A673 (cell line): ENCODE data around the gene ATP6V0C. TPM values are rescaled to one million over a fixed set of nuclear protein-coding genes. Genes with fewer than 3 reads are reported as not detected.

Source experiments
- BruUV-seq: library from RNA; stranded (reverse); fragments of 400-500 nt; replicated peaks from 2 replicates; lab custom pipeline; 2021; lab: Mats Ljungman, UMichigan
- CTCF ChIA-PET: fragments of 300-600 bp; sonication (Branson Sonifier 250); formaldehyde crosslinking; loops from one replicate; lab custom pipeline; 2022; ENCODE audit warnings: antibody characterized with exemption; lab: Charles Lee
- POLR2A ChIA-PET: fragments of 300-600 bp; sonication (Branson Sonifier 250); formaldehyde crosslinking; loops from one replicate; lab custom pipeline; 2022; ENCODE audit warnings: antibody characterized with exemption; ENCODE audit not compliant: low non-redundant PET; lab: Charles Lee
- DNase-seq: peaks from one replicate; pipeline ENCODE4 v3.0.0-alpha.2; 2015; ENCODE audit warnings: low spot score
- H3K27ac ChIP-seq: fragments of 200-600 bp; sonication (generic); 2 replicates; pipeline ENCODE4 v1.5.1; 2016; ENCODE audit warnings: mixed run types, low read depth, mild to moderate bottlenecking, mixed read lengths, antibody characterized with exemption, low read length; ENCODE audit not compliant: poor library complexity, severe bottlenecking
- H3K27me3 ChIP-seq: fragments of 200-600 bp; sonication (generic); replicated peaks from 2 replicates; pipeline ENCODE4 v1.6.1; 2017; ENCODE audit warnings: mixed run types, low read depth, mild to moderate bottlenecking, mixed read lengths, antibody characterized with exemption, low read length; ENCODE audit not compliant: insufficient read depth, poor library complexity
- H3K36me3 ChIP-seq: fragments of 200-600 bp; sonication (generic); 2 replicates; pipeline ENCODE4 v1.6.1; 2016; ENCODE audit warnings: mixed run types, mild to moderate bottlenecking, mixed read lengths, antibody characterized with exemption, low read length; ENCODE audit not compliant: insufficient read depth, poor library complexity, severe bottlenecking
- H3K4me1 ChIP-seq: fragments of 200-600 bp; sonication (generic); 2 replicates; pipeline ENCODE4 v1.6.1; 2017; ENCODE audit warnings: mixed run types, mild to moderate bottlenecking, mixed read lengths, antibody characterized with exemption, low read length; ENCODE audit not compliant: insufficient read depth, poor library complexity, severe bottlenecking
- H3K4me3 ChIP-seq: fragments of 200-600 bp; sonication (generic); 2 replicates; pipeline ENCODE4 v1.5.1; 2016; ENCODE audit warnings: low read depth, mixed run types, mild to moderate bottlenecking, mixed read lengths, low read length; ENCODE audit not compliant: poor library complexity, severe bottlenecking
- H3K9me3 ChIP-seq: fragments of 200-600 bp; sonication (generic); 2 replicates; pipeline ENCODE4 v1.6.1; 2016; ENCODE audit warnings: mixed run types, low read depth, mild to moderate bottlenecking, mixed read lengths, antibody characterized with exemption, low read length; ENCODE audit not compliant: poor library complexity, severe bottlenecking
- EZH2 ChIP-seq: fragments of 200-600 bp; sonication (generic); IDR thresholded peaks from 2 replicates; pipeline ENCODE4 v1.6.1; 2017; ENCODE audit warnings: borderline replicate concordance, low read depth, mild to moderate bottlenecking, mixed read lengths, antibody characterized with exemption, low read length; ENCODE audit not compliant: poor library complexity, severe bottlenecking
- intact Hi-C: fragments of 100-400 bp; cut with micrococcal nuclease; formaldehyde crosslinking; loops from one replicate; pipeline ENCODE4 v1.10.0; 2022; ENCODE audit not compliant: unreplicated experiment
- total RNA-seq: library from RNA; stranded (reverse); gene quantifications from 2 replicates; pipeline ENCODE4 v1.2.3, GENCODE V29; 2021
- TF ChIP-seq, protein P1 (sequence below): fragments of 300-800, 200-600 bp; sonication (generic); conservative IDR thresholded peaks from 2 replicates; pipeline ENCODE4 v1.5.1; 2017; ENCODE audit warnings: low read depth, mild to moderate bottlenecking, antibody characterized with exemption, low read length, moderate library complexity, mixed read lengths

Gene ATP6V0C
- total RNA-seq, 1 experiment from 2014 or later, result 252 TPM

DNA sequence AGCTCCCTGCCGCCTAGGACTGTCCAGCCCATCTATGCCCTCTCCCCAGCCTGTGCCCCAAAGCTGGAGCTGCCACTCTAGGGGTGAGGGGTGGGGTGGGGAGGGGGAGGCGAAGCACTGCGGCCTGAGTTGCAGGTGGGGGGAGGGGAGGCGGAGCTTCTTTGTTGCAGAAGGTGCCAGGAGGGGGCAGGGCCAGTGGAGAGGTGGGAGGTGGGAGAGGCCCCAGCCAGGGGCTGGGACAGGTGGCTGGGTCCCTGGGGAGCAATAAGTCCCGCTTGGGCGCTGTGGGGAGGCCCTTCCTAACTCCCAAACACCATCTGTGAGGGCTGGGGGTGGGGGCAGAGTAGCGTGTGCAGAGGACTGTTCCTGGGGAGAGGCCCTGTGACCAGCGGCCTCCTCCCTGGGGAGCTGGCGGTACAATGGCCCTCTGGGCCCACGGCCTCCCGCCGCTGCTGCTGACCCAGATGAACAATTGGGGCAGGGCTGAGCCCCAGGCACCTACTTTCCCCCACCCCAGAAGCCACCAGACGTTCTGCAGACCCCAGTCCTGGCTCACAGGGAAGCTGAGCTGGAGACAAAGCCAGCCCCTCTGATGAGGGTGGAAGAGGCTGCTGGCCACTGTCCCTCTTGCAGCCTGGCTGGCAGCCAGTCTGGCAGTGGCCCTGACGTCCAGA, 44.9 kb upstream of the ATP6V0C start:
- ChIA-PET POLR2A (interaction anchor here (0.5 to 0.7 kb wide), 5 partner anchors 18 to 486 kb away, joined by 4 to 18 read pairs (median 11); no protein-coding TSS in a partner anchor), CTCF (interaction anchor here (0.7 kb wide), 1 partner anchor 45 kb away, joined by 7 read pairs; the partner anchor contains the start of gene ATP6V0C)
- DNase-seq, result peak; percentile 65
- H3K4me1 ChIP-seq, result peaks cover 63% of the 10 kb centered on the region
- no peaks in the 10 kb centered on the region for H3K36me3 ChIP-seq
- peak overlapping the region; percentile 48 for H3K4me3 ChIP-seq
- intact Hi-C loops, result no loop called here
- peak overlapping the region; percentile 97 for H3K27ac ChIP-seq
- no peaks in the 10 kb centered on the region for H3K9me3 ChIP-seq
- TF ChIP-seq, protein P1, sequence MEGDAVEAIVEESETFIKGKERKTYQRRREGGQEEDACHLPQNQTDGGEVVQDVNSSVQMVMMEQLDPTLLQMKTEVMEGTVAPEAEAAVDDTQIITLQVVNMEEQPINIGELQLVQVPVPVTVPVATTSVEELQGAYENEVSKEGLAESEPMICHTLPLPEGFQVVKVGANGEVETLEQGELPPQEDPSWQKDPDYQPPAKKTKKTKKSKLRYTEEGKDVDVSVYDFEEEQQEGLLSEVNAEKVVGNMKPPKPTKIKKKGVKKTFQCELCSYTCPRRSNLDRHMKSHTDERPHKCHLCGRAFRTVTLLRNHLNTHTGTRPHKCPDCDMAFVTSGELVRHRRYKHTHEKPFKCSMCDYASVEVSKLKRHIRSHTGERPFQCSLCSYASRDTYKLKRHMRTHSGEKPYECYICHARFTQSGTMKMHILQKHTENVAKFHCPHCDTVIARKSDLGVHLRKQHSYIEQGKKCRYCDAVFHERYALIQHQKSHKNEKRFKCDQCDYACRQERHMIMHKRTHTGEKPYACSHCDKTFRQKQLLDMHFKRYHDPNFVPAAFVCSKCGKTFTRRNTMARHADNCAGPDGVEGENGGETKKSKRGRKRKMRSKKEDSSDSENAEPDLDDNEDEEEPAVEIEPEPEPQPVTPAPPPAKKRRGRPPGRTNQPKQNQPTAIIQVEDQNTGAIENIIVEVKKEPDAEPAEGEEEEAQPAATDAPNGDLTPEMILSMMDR, result no peak
- TF ChIP-seq EZH2, result no peak
- no peaks in the 10 kb centered on the region for H3K27me3 ChIP-seq
- BruUV-seq, result no TSS peak

DNA sequence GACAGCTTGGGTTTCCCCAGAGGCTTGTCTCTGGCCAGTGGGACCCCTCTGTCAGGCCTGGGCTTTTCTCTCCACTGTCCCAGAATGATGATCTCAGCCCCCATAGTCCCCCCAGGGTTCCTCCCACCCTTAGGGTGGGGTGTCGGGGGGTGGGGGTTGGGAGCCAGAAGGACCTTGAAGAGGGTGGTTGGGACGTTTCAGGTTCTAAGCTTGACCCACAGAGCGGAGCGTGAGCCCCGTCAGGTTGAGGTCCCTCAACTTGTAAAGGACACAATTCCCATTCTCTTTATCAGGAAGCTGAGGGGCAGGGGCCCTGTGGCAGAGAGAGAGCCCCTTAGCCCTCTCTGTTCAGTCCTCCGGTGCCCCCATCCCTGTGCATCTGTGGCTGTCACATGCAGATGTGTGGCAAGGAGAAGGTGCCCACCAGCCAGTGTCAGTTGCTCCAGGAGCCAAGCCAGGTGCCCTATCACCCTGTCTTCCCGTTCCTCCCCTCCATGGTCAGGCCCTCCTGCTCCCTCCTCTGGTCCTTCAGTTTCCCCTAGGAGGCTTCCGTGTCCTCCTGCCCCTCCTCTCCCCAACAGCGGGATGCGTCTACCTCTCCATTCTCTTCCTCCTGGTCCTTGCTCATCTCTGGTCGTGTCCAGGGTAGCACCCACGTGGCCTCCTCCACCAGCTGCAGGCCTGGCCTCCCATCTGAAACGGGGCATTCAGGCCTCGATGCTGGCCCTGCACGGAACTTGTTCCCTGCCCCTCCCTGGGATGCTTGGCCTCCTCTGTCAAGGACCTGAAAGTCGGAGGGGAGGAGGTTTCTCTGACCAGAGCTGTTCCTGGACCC, 44.1 kb upstream of the ATP6V0C start:
- Histone ChIP-seq H3K27me3 (no peaks in the 10 kb centered on the region), H3K4me1 (peaks cover 63% of the 10 kb centered on the region), H3K27ac (peak overlapping the region; percentile 97), H3K9me3 (no peaks in the 10 kb centered on the region), H3K4me3 (no peak overlapping the region), H3K36me3 (no peaks in the 10 kb centered on the region)
- CTCF ChIA-PET, result no interaction called here
- BruUV-seq, result no TSS peak
- no peak for DNase-seq
- POLR2A ChIA-PET, result no interaction called here
- TF ChIP-seq, protein P1, result no peak
- no peak for TF ChIP-seq EZH2
- intact Hi-C loops, result no loop called here

DNA sequence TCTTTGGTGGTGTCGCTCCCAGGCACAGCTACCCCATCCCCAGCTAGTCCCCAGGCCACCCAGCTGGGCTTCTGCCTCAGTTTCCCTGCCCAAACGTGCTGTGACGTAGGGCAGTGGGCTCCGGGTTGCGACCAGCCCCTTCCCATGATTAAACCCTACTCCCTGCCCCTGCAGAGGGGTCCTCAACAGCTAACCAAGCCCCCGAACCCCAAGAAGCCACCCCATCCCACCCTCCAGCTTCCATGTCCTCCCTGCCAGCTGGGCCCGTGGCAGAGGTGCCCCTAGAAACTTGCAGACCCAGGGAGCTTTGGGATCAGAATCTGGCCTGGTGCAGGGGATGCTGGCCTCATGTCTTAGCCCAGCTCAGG, 43.5 kb upstream of the ATP6V0C start:
- POLR2A ChIA-PET, result no interaction called here
- H3K27ac ChIP-seq, result peak overlapping the region; percentile 97
- no TSS peak for BruUV-seq

More for the DNA sequence above, 43.5 kb upstream of the ATP6V0C start:
- CTCF ChIA-PET, result no interaction called here
- no peaks in the 10 kb centered on the region for H3K27me3 ChIP-seq
- H3K4me1 ChIP-seq, result peaks cover 63% of the 10 kb centered on the region
- TF ChIP-seq EZH2, result no peak
- TF ChIP-seq, protein P1, result no peak
- intact Hi-C loops, result no loop called here
- DNase-seq, result no peak
- H3K4me3 ChIP-seq, result no peak overlapping the region
- H3K36me3 ChIP-seq, result no peaks in the 10 kb centered on the region
- no peaks in the 10 kb centered on the region for H3K9me3 ChIP-seq
